Measurements from ENCODE around the gene AQP7. TPM values are rescaled to one million over a fixed set of nuclear protein-coding genes. Genes with fewer than 3 reads are reported as not detected.
"Not testable (repeated sequence)": the region's sequence is repeated elsewhere in the genome, so short reads cannot be mapped to it uniquely, and the experiment has no call there.

Gene AQP7
- polyA plus RNA-seq, 1 donor from 2014 or later, result not detected

DNA sequence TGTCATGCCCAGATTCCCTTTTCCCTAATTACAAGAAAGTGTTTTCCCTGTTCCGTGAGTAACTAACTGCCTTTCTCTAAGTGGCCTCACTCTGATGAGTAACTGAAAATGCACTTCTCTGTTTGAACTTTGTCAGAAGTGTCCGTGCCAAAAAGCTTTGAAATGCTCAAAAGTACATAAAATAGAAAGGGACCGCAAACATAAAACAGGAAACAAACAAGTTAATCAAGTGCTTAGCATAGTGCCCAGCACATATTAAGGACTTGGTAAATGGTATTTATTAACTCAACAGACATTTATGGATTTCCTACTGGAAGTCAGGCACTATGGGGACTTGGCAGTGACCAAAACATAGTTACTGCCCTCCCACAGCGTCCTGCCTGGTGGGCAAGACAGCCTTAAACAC is 22.8 kb upstream of the AQP7 start:
- H3K9ac ChIP-seq (ENCODE audit: low read length), result no peak overlapping the region
- H3K79me2 ChIP-seq (replicated peaks; ENCODE audit: insufficient read depth, low read length), result no peaks in the 10 kb centered on the region
- no peak overlapping the region for H3K27ac ChIP-seq (ENCODE audit: low read length)
- H3K9me3 ChIP-seq (ENCODE audit: low read length), result no peaks in the 10 kb centered on the region
- no peak for TF ChIP-seq MXI1 (conservative IDR thresholded peaks at IDR 0.05; ENCODE audit: poor library complexity, severe bottlenecking)
- no peak for TF ChIP-seq TAF1 (IDR thresholded peaks at IDR 0.05; ENCODE audit: low read depth)
- TF ChIP-seq EP300 (conservative IDR thresholded peaks at IDR 0.05; ENCODE audit: poor library complexity, severe bottlenecking), result no peak
- TF ChIP-seq, protein P1, sequence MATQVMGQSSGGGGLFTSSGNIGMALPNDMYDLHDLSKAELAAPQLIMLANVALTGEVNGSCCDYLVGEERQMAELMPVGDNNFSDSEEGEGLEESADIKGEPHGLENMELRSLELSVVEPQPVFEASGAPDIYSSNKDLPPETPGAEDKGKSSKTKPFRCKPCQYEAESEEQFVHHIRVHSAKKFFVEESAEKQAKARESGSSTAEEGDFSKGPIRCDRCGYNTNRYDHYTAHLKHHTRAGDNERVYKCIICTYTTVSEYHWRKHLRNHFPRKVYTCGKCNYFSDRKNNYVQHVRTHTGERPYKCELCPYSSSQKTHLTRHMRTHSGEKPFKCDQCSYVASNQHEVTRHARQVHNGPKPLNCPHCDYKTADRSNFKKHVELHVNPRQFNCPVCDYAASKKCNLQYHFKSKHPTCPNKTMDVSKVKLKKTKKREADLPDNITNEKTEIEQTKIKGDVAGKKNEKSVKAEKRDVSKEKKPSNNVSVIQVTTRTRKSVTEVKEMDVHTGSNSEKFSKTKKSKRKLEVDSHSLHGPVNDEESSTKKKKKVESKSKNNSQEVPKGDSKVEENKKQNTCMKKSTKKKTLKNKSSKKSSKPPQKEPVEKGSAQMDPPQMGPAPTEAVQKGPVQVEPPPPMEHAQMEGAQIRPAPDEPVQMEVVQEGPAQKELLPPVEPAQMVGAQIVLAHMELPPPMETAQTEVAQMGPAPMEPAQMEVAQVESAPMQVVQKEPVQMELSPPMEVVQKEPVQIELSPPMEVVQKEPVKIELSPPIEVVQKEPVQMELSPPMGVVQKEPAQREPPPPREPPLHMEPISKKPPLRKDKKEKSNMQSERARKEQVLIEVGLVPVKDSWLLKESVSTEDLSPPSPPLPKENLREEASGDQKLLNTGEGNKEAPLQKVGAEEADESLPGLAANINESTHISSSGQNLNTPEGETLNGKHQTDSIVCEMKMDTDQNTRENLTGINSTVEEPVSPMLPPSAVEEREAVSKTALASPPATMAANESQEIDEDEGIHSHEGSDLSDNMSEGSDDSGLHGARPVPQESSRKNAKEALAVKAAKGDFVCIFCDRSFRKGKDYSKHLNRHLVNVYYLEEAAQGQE (IDR thresholded peaks at IDR 0.05; ENCODE audit: borderline replicate concordance), result no peak
- no peak for TF ChIP-seq POLR2AphosphoS5 (IDR thresholded peaks at IDR 0.05)
- TF ChIP-seq SMC3 (conservative IDR thresholded peaks at IDR 0.05; ENCODE audit: poor library complexity), result no peak
- TF ChIP-seq, protein P2, sequence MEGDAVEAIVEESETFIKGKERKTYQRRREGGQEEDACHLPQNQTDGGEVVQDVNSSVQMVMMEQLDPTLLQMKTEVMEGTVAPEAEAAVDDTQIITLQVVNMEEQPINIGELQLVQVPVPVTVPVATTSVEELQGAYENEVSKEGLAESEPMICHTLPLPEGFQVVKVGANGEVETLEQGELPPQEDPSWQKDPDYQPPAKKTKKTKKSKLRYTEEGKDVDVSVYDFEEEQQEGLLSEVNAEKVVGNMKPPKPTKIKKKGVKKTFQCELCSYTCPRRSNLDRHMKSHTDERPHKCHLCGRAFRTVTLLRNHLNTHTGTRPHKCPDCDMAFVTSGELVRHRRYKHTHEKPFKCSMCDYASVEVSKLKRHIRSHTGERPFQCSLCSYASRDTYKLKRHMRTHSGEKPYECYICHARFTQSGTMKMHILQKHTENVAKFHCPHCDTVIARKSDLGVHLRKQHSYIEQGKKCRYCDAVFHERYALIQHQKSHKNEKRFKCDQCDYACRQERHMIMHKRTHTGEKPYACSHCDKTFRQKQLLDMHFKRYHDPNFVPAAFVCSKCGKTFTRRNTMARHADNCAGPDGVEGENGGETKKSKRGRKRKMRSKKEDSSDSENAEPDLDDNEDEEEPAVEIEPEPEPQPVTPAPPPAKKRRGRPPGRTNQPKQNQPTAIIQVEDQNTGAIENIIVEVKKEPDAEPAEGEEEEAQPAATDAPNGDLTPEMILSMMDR (IDR thresholded peaks at IDR 0.05; ENCODE audit: poor library complexity, severe bottlenecking), result no peak
- TF ChIP-seq EZH2 (IDR thresholded peaks at IDR 0.05; ENCODE audit: borderline replicate concordance, insufficient read depth, low read length, poor library complexity, severe bottlenecking), result no peak
- TF ChIP-seq RAD21 (conservative IDR thresholded peaks at IDR 0.05), result no peak
- H4K20me1 ChIP-seq (ENCODE audit: insufficient read depth), result no peaks in the 10 kb centered on the region
- no peaks in the 10 kb centered on the region for H3F3A ChIP-seq (ENCODE audit: insufficient read depth, low read length, poor library complexity, severe bottlenecking)
- no peaks in the 10 kb centered on the region for H3K9me2 ChIP-seq (ENCODE audit: insufficient read depth, low read length)
- H3K36me3 ChIP-seq (ENCODE audit: insufficient read depth, low read length), result no peaks in the 10 kb centered on the region
- no peak overlapping the region for H3K4me2 ChIP-seq (ENCODE audit: low read length)
- no peak overlapping the region for H2AFZ ChIP-seq (ENCODE audit: low read depth, low read length)
- H3K4me3 ChIP-seq (ENCODE audit: low read length), result no peak overlapping the region
- H3K27me3 ChIP-seq (ENCODE audit: insufficient read depth, low read depth, low read length), result no peaks in the 10 kb centered on the region

DNA sequence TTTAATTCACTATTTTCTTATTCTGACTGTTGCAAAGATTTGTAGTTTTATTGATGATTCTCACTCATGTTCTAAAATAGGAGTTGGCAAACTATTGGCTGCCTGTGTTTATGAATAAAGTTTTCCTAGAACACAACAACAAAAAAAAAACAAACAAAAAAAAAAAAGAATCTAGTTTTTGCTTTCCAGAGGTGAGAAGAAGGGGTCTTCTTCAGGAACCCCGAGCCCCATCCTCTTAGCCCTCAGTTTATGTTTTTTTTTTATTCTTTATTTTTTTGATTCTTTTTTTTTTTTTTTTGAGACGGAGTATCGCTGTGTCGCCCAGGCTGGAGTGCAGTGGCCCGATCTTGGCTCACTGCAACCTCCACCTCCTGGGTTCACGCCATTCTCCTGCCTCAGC is 22.1 kb upstream of the AQP7 start:
- H3K9ac ChIP-seq (ENCODE audit: low read length); H3K27me3 ChIP-seq (ENCODE audit: insufficient read depth, low read depth, low read length); H3K4me2 ChIP-seq (ENCODE audit: low read length); H3K9me3 ChIP-seq (ENCODE audit: low read length); H3K9me2 ChIP-seq (ENCODE audit: insufficient read depth, low read length); H2AFZ ChIP-seq (ENCODE audit: low read depth, low read length); H3K36me3 ChIP-seq (ENCODE audit: insufficient read depth, low read length); H3F3A ChIP-seq (ENCODE audit: insufficient read depth, low read length, poor library complexity, severe bottlenecking); H3K79me2 ChIP-seq (replicated peaks; ENCODE audit: insufficient read depth, low read length); H4K20me1 ChIP-seq (ENCODE audit: insufficient read depth); H3K27ac ChIP-seq (ENCODE audit: low read length); H3K4me3 ChIP-seq (ENCODE audit: low read length): not testable (repeated sequence)

DNA sequence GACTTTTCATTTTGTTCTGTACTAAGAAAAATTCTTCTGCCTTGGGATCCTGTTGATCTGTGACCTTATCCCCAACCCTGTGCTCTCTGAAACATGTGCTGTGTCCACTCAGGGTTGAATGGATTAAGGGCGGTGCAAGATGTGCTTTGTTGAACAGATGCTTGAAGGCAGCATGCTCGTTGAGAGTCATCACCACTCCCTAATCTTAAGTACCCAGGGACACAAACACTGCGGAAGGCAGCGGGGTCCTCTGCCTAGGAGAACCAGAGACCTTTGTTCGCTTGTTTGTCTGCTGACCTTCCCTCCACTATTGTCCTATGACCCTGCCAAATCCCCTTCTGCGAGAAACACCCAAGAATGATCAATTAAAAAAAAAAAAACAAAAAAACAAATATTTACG is 21.7 kb upstream of the AQP7 start:
- H3F3A ChIP-seq (ENCODE audit: insufficient read depth, low read length, poor library complexity, severe bottlenecking); H3K9me3 ChIP-seq (ENCODE audit: low read length); H3K36me3 ChIP-seq (ENCODE audit: insufficient read depth, low read length); H3K27ac ChIP-seq (ENCODE audit: low read length); H4K20me1 ChIP-seq (ENCODE audit: insufficient read depth); H3K4me2 ChIP-seq (ENCODE audit: low read length); H3K27me3 ChIP-seq (ENCODE audit: insufficient read depth, low read depth, low read length); H3K9me2 ChIP-seq (ENCODE audit: insufficient read depth, low read length); H3K4me3 ChIP-seq (ENCODE audit: low read length); H3K9ac ChIP-seq (ENCODE audit: low read length); H3K79me2 ChIP-seq (replicated peaks; ENCODE audit: insufficient read depth, low read length); H2AFZ ChIP-seq (ENCODE audit: low read depth, low read length): not testable (repeated sequence)

All from neural cell (in vitro differentiated cells).